H1 (cell line): Measurements from ENCODE around the gene ACAP1. TPM values are rescaled to one million over a fixed set of nuclear protein-coding genes. Genes with fewer than 3 reads are reported as not detected.

Experiments used
- BACH1 ChIP-seq: IDR thresholded peaks from 2 replicates; pipeline ENCODE4 v1.6.1; 2012; ENCODE audit warnings: low read length, improper control_type of control experiment
- BCL11A ChIP-seq, 2 experiments: IDR thresholded peaks; one replicate each; pipeline ENCODE4 v1.6.1; 2011; ENCODE audit warnings: low read depth in 2 of 2, low read length in 2 of 2, mild to moderate bottlenecking in 2 of 2
- CBX8 ChIP-seq: fragments of 300-800, 300-1000 bp; sonication (generic); IDR thresholded peaks from 2 replicates; pipeline ENCODE4 v1.7.1; 2016; ENCODE audit warnings: low read depth, low read length, borderline replicate concordance
- CHD1 ChIP-seq: IDR thresholded peaks from 2 replicates; pipeline ENCODE4 v1.6.1; 2012; ENCODE audit warnings: low read depth, low read length, improper control_type of control experiment
- EGR1 ChIP-seq: IDR thresholded peaks from 2 replicates; pipeline ENCODE4 v1.6.1; 2011; ENCODE audit warnings: low read depth, low read length, borderline replicate concordance
- EP300 ChIP-seq, 2 experiments: IDR thresholded peaks; 1 replicate in 1 of 2; 2 replicates in 1 of 2; pipeline ENCODE4 v1.6.1; 2011 to 2012; ENCODE audit warnings: low read depth in 2 of 2, low read length in 2 of 2, mild to moderate bottlenecking in 2 of 2, borderline replicate concordance in 1 of 2, inconsistent platforms in 1 of 2, moderate library complexity in 1 of 2
- FOSL1 ChIP-seq: IDR thresholded peaks from 2 replicates; pipeline ENCODE4 v1.6.1; 2011; ENCODE audit warnings: mild to moderate bottlenecking, low read depth, low read length, moderate library complexity; ENCODE audit not compliant: insufficient read depth
- JUND ChIP-seq: IDR thresholded peaks from 2 replicates; pipeline ENCODE4 v1.6.1; 2011; ENCODE audit warnings: mild to moderate bottlenecking, improper control_type of control experiment, low read length
- KDM1A ChIP-seq: fragments of 200-600, 300-600 bp; sonication (generic); IDR thresholded peaks from 2 replicates; pipeline ENCODE4 v1.7.1; 2016; ENCODE audit warnings: mild to moderate bottlenecking, low read length, borderline replicate concordance
- KDM4A ChIP-seq: IDR thresholded peaks from one replicate; pipeline ENCODE4 v1.7.1; 2012; ENCODE audit warnings: low read depth, mild to moderate bottlenecking, moderate library complexity, low read length, inconsistent platforms; ENCODE audit not compliant: severe bottlenecking
- MAFK ChIP-seq: IDR thresholded peaks from 2 replicates; pipeline ENCODE4 v1.6.1; 2012; ENCODE audit warnings: low read depth, mild to moderate bottlenecking, improper control_type of control experiment, low read length
- MAX ChIP-seq: IDR thresholded peaks from 2 replicates; pipeline ENCODE4 v1.6.1; 2012; ENCODE audit warnings: inconsistent platforms
- POLR2AphosphoS5 ChIP-seq: IDR thresholded peaks from 2 replicates; pipeline ENCODE4 v1.6.1; 2011; ENCODE audit warnings: low read depth, low read length
- POU5F1 ChIP-seq: IDR thresholded peaks from 2 replicates; pipeline ENCODE4 v1.6.1; 2011; ENCODE audit warnings: low read depth, mild to moderate bottlenecking, low read length, moderate library complexity
- RBBP5 ChIP-seq: IDR thresholded peaks from 2 replicates; pipeline ENCODE4 v1.7.1; 2012; ENCODE audit warnings: low read depth, mild to moderate bottlenecking, inconsistent platforms, low read length, moderate library complexity, borderline replicate concordance
- RNF2 ChIP-seq: fragments of 200-900, 300-1000 bp; sonication (generic); IDR thresholded peaks from 2 replicates; pipeline ENCODE4 v1.7.1; 2016; ENCODE audit warnings: borderline replicate concordance, low read depth, mild to moderate bottlenecking, antibody characterized with exemption, low read length; ENCODE audit not compliant: poor library complexity, severe bottlenecking; ENCODE audit errors: missing control alignments
- SAP30 ChIP-seq: fragments of 300-600 bp; sonication (generic); IDR thresholded peaks from 2 replicates; pipeline ENCODE4 v1.7.1; 2012; ENCODE audit warnings: low read length, moderate library complexity, mild to moderate bottlenecking, inconsistent platforms; ENCODE audit not compliant: insufficient read depth, insufficient replicate concordance
- SIX5 ChIP-seq: IDR thresholded peaks from 2 replicates; pipeline ENCODE4 v1.6.1; 2011; ENCODE audit warnings: mild to moderate bottlenecking, low read depth, low read length
- SP1 ChIP-seq: IDR thresholded peaks from 2 replicates; pipeline ENCODE4 v1.6.1; 2011; ENCODE audit warnings: low read depth, low read length
- SP4 ChIP-seq: IDR thresholded peaks from 2 replicates; pipeline ENCODE4 v1.6.1; 2012; ENCODE audit warnings: low read length, inconsistent platforms
- SRF ChIP-seq: IDR thresholded peaks from 2 replicates; pipeline ENCODE4 v1.6.1; 2011; ENCODE audit warnings: mild to moderate bottlenecking, low read depth, low read length, moderate library complexity
- SUZ12 ChIP-seq: fragments of 200-600 bp; sonication (generic); IDR thresholded peaks from 2 replicates; pipeline ENCODE4 v1.6.1; 2012; ENCODE audit warnings: mild to moderate bottlenecking, inconsistent platforms, low read length, moderate library complexity, mixed read lengths
- TAF1 ChIP-seq: IDR thresholded peaks from 2 replicates; pipeline ENCODE4 v1.6.1; 2011; ENCODE audit warnings: mild to moderate bottlenecking, low read depth, low read length
- TBP ChIP-seq: IDR thresholded peaks from 2 replicates; pipeline ENCODE4 v1.6.1; 2011; ENCODE audit warnings: low read depth, low read length, improper control_type of control experiment
- polyA plus RNA-seq, 7 experiments: library from polyadenylated mRNA; depleted of rRNA in 3 of 7; stranded (reverse) in 5 of 7; unstranded in 2 of 7; fragments of >200 nt in 5 of 7; fragments of 200-250 nt in 2 of 7; gene quantifications; 1 replicate in 5 of 7; 2 replicates in 1 of 7; 4 replicates in 1 of 7; pipeline versions ENCODE4 v1.2.1 to v1.2.3, GENCODE V29; 2011 to 2013; ENCODE audit warnings: missing spikeins in 2 of 7, mixed read lengths in 2 of 7
- total RNA-seq: library from RNA; stranded (reverse); fragmentation: NEBNext Ultra II Directional; extraction: Animal tissue kit (Norgen Biotek cat#: 25700); gene quantifications from 2 replicates; pipeline ENCODE4 v1.2.1, GENCODE V29; 2021

ACAP1 gene
- total and polyA plus RNA-seq, 2 of the 8 experiments (the other 6 are each of a cell fraction or from before 2014, with no cell fraction given) = 11.9 to 45.1 TPM

GRCh38 chr17:7296189-7296861 is 40.0 kb upstream of the ACAP1 start (continued):
- TF ChIP-seq RBBP5 (no peak), RNF2 (no peak), SRF (no peak), TBP (no peak; the same call in 1 of the 2 replicates), TAF1 (no peak), SP1 (peak; percentile 28; the same call in 1 of the 2 replicates), JUND (peak; percentile 72; the same call in 1 of the 2 replicates), EP300 (IDR thresholded peaks at IDR 0.05; ENCODE audit: borderline replicate concordance in 1 of 2, low read depth in 2 of 2, low read length in 2 of 2) (peak in 1 of 2 experiments; percentile 83; a peak in 2 of 3 replicates), EGR1 (0 out of 2 replicates have a peak, but pooled peaks have one; percentile 20), SUZ12 (no peak), SP4 (peak; percentile 59; the same call in 1 of the 2 replicates), POLR2AphosphoS5 (no peak), MAX (peak; percentile 99), CBX8 (no peak), KDM4A (no peak), MAFK (no peak), SIX5 (no peak), FOSL1 (no peak), KDM1A (peak; percentile 65; the same call in 1 of the 2 replicates), SAP30 (no peak), POU5F1 (no peak), BCL11A (IDR thresholded peaks at IDR 0.05; ENCODE audit: low read depth in 2 of 2, low read length in 2 of 2) (no peak), BACH1 (no peak), CHD1 (0 out of 2 replicates have a peak, but pooled peaks have one; percentile 36)
